GM18870 (cell line): ENCODE measurements around the gene GABBR2.

Experiments
- ATAC-seq: cut with Tn5 transposase; IDR thresholded peaks from one replicate; pipeline ENCODE4 v1.9.1; 2021; ENCODE audit warnings: moderate library complexity; ENCODE audit not compliant: unreplicated experiment

The GABBR2 gene

GRCh38 chr9:98551511-98552286 lies 157.0 kb downstream of the GABBR2 start:
- ATAC-seq, result no peak

GRCh38 chr9:98550206-98550820 lies 158.4 kb downstream of the GABBR2 start:
- ATAC-seq, result no peak

DNA sequence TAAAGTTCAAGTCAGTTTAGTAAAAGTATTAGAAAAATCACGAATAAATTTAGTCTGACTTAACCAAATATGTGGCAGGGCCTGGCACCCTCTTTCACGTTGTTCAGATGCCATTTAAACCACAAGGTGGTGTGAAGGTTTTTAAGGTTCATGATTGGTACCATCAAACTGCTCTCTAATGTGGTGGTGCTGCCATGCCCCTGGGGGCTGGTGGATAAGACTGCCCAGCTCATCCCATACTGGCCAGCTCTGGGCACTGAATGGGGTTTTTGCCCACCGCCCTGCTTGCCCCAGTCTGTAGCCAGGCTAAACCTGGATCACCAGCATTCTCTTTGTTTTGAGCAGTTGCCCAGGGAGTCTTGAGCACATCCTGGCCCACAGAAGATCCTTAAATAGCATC lies 159.3 kb downstream of the GABBR2 start:
- no peak for ATAC-seq

- no peak for ATAC-seq
These were observed 161.1 kb downstream of the GABBR2 start for GRCh38 chr9:98547606-98548005.

DNA sequence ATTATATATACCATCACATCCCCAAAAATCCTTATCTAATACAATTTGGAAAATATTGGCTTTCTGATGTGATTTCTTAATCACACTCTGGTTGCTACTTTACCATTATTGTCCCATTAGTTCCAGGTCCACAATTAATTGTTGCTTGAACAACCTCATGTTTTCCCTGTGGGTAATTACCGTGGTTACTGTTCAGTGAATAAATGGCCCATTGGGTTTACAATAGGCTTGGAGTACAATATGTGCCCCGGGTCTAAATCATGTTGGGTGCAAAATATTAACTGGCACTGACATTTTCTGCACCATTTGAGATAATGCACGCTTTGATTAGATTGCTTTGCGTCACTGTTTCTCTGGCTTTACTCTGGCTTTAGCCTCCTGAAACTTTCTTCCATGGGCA lies 163.7 kb downstream of the GABBR2 start:
- no peak for ATAC-seq

DNA sequence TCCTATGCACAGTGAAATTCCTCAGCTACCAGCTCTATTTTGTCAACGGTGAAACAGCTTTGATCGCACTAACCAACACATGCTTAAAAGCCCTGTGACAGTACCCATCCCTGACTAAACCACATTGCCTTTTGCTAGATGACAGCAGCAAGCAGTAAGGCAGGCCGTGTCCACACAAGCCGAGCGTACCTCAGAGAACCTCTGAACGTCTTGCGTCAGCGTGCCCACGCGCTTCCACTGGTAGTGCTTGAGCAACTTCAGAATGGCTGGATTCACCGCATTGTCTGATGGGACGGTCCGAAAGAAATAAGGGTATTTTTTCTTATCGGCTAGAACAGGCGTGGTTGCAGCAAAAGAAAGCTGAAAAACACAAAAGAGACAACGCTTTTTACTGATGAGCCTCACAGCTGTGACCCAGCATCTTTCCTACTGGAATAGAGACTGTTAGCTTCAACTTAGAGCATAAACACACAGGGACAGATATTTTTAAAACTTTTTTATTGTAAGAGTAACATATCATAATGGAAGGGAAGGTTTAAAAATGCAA lies 167.0 kb downstream of the GABBR2 start:
- no peak for ATAC-seq

GRCh38 chr9:98540476-98540875 lies 168.3 kb downstream of the GABBR2 start:
- ATAC-seq, result no peak

- no peak for ATAC-seq
These were observed 168.8 kb downstream of the GABBR2 start for GRCh38 chr9:98539954-98540353.

DNA sequence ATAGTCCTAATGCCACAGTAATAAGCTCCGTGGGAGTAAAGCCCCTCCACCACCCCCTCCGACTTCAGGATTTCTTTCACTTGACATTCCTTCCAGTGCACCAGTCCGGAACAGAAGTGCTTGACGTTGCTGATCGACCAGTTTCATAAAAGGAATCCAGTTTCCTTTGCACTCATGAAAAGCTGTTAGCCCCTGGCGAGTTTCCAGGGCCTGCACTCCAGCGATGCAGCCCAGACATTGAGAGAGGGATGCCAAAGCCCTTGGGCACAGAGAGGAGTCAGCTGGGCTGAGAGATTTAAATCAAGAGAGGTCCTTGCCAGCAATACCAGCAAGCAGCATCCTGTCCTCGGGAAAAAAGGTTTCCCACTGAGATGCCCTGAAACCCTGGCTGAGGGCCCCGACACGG lies 170.1 kb downstream of the GABBR2 start:
- no peak for ATAC-seq

DNA sequence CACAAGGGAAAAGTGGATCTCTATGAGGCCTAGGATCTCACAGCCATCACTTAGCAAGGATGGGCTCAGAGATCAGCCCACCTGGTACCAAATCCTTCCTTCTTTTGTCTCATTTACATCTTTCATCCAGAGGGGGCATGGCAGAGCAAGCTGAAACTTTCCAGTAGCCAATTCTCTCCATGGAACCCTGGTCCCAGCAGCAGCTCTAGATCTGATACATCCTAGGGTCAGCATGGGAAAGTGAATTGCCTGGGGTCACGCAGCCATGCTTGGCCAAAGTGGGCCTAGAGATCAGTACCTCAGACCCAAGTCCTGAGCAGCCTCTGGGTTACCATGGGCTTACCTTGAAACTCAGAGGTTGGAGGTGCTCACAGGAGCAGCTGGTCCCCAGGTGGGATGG lies 170.5 kb downstream of the GABBR2 start:
- no peak for ATAC-seq

GRCh38 chr9:98536542-98537173 lies 172.1 kb downstream of the GABBR2 start:
- no peak for ATAC-seq

GRCh38 chr9:98533866-98534265 lies 174.9 kb downstream of the GABBR2 start:
- ATAC-seq, result no peak

- ATAC-seq, result no peak
These were observed 175.6 kb downstream of the GABBR2 start for GRCh38 chr9:98533132-98533531.

- no peak for ATAC-seq
These were observed 176.2 kb downstream of the GABBR2 start for GRCh38 chr9:98532574-98532973.

- ATAC-seq, result no peak
These were observed 176.6 kb downstream of the GABBR2 start for GRCh38 chr9:98532147-98532546.

DNA sequence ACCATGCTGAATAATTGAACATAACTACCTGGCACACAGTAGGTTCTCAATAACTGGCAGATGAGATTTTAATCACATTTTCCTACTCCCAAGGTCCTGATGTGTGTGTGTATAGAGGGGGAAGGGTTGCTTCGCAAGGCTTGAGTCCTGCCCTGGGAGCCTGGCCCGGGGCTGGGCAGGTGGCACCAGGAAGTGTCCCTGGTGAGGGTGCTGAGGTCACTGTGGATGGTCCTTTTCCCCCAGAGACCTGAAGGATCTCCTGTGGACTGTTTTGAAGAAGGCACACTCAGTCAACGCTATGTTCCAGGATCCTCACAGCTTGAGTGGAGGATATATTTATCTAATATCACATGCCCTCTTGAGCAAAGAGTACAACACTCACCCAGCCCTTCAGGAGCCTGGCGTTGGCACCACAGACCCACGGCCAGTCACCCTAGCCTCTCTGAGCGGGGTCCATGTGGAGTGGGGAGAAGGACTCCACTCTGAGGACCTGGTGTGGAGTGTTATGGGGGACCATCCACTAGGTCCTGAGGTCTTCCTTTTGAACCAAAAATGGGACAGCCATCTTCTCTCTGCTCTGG lies 177.8 kb downstream of the GABBR2 start:
- no peak for ATAC-seq

- ATAC-seq, result no peak
These were observed 178.5 kb downstream of the GABBR2 start for GRCh38 chr9:98530275-98530674.

- no peak for ATAC-seq
These were observed 178.9 kb downstream of the GABBR2 start for GRCh38 chr9:98529841-98530240.

DNA sequence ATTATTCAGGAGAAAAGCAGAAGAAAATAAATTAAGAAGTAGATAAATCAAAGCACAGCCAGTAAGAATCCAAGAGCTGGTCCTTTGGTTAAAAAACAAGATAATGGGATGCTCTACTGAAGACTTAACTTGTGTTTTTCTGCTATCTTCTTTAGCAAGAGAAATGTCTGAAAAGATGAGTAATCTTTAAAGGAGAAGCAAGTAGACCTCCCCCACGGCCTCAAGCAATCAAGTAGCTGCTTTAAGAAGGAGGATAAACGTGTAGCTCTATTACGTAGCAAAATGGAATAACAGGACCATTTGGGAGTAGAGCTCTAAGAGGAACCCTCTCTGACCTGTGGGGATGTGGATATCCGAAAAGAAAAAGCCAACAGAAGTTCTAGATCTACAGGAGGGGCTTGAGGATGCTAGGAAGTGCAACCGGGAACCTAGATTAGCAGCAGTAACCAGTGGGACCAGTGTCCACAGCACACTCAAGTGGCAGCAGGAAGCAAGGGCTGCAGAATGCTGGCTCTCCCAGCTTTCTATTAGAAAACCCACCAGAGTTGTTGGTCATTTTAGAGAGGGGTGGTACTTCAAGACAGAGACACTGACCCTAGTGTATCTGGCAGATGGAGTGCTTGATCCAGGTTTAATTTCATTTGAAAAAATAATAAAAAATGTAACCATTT lies 185.4 kb downstream of the GABBR2 start:
- no peak for ATAC-seq

DNA sequence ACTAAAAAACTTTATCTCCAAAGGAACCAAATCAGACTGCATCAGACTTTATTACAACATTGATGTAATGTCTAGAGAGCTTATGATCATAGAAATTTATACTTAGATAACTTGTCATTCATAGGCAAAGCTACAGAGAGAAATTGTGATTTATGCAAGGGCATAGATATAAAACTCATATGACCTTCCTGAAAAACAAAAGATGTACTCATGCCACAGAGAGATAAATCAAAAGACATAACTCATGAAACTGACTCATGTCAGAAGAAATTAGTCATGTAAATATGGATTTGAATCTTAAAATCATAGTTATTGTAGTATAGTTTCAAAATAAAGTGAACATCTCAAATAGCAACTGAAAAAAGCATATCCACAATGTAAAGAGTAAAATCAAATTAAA lies 186.2 kb downstream of the GABBR2 start:
- no peak for ATAC-seq

DNA sequence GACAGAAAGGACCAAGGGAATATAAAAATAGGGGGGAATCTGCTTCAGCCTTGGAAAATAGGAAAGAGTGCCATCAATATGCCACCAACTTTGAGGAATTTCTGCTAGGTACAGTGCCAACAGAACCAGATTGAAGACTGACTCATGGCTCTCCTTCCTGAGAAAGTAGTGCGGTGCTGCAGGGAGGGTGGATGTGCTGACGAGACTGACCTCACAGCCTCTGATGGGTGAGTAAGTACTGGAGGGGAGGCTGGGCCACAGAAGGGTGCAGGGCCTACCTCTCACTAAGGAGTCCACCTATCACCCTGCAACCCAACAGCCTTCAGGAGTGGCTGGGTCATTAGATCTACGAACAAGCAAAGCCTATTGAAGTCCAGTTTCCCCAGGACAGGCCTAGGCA lies 187.6 kb downstream of the GABBR2 start:
- no peak for ATAC-seq
